DMS79 (cell line): ENCODE results near the gene COLEC11.
"Not testable (repeated sequence)": the region's sequence is repeated elsewhere in the genome, so short reads cannot be mapped to it uniquely, and the experiment has no call there.

Experiments
- DNase-seq: peaks from one replicate; lab custom pipeline; 2025; lab: John Stamatoyannopoulos, UW

The COLEC11 gene

GRCh38 chr2:3606028-3606369 lies 11.1 kb downstream of the COLEC11 start:
- no peak for DNase-seq

DNA sequence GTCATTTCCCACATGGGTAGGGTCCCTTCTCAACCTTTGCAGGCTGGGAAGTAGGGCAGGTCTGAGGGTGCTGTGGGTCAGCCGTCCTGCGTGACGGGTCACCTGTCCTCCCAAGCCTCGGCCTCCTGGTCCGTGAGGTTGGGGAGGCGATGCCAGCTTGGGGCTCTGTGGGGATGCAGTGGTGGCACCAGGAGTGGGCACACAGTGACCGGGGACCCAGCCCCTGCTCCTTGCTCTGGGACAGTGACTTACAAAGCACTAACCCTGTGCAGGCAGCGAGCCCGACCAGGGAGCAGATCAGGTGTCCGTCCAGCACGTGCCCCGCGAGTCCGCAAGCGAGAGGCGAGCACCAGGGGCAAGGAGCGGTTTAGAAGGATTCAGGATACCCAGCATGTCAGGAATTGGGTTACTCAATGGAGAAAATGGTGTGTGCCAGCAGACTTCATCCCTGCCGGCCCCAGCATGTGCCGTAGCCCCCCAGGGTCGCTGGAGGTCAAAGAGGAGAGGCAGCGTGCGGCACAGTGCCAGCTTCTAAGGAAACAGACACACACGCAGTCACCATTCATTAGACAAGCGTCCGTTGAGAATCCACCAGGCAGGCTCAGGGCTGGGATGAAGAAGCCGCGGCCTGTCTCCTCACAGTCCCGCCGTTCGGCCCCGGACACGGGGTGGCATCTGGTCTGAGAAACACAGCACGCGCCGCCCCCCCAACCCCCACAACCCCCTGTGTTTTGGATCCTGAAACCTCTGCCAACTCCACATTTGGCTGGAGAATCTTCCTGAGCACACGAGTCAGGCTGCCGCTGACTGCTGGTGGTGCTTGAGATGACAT lies 11.7 kb downstream of the COLEC11 start:
- no peak for DNase-seq

GRCh38 chr2:3608373-3609278 lies 13.7 kb downstream of the COLEC11 start:
- DNase-seq: no peak

DNA sequence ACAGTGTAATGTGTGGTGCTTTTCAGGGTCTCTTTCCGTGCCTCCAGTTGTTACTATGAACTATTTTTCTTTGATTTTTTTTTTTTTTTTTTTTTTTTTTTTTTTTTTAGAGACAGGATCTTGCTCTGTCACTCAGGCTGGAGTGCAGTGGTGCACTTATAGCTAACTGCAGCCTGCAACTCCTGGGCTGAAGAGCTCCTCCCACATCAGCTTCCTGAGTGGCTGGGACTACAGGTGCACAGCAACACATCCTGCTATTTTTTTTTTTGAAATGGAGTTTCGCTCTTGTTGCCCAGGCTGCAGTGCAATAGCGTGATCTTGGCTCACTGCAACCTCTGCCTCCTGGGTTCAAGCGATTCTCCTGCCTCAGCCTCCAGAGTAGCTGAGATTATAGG lies 14.4 kb downstream of the COLEC11 start:
- DNase-seq: peak; percentile 21

DNA sequence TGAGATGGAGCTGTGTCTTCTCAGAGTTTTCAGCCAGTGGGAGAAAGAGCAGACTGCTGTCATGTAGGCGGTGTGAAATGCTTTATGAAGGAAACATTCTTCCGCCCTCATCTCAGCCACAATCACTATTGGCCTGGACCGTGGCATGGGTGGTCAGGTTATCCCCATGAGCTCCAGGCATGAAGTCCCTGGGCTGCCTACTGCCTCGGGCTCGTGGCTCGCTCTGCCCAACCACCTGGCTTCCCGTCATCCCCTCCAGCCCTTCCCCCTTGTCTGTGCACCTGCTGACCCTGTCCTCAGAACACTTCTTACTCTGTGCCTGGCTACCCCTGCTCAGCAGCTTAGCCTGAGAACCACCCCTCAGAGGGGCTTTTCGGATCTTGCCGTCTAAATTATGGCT lies 15.5 kb downstream of the COLEC11 start:
- no peak for DNase-seq

GRCh38 chr2:3610881-3611505 lies 16.1 kb downstream of the COLEC11 start:
- no peak for DNase-seq

GRCh38 chr2:3611589-3611988 lies 16.7 kb downstream of the COLEC11 start:
- no peak for DNase-seq

DNA sequence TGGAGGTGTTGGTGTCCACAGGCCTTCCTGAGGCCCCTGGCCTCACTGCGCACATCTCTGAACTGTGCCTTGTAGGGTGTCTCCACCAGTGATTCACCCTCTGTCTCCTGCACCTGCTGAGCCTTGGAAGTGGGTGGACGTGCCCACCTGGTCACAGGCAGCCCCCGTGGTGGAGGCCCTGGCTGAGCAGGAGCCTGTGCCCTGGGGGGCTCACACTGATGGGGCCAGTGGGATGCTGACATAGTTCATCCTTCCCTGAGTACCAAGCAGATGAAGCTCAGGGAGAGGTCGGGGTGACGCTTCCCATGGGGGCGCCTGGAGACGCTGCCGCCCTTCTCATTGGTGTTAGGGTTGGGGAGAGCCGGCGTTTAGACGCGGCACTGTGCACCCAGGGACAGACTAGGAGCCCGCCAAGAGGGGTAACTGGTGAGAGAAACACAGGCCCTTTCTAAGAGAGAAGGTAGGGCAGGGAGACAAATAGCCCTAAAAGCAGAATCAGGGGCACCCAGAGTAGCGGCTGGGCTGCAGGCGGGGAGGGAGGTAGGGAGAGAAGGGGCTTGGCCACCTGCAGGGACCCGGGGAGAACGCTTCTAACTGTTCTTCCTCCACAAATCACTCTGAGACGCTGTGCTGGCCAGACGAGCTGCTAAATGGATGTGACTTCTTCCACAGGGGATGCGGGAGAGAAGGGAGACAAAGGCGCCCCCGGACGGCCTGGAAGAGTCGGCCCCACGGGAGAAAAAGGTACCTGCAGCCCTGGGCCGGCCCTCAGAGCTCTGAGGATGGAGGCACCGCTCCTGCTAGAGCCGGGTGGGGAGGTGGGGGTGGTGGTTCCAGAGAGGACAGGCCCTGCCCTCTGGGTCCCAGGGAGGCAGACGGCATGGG lies 18.0 kb downstream of the COLEC11 start:
- DNase-seq: no peak

DNA sequence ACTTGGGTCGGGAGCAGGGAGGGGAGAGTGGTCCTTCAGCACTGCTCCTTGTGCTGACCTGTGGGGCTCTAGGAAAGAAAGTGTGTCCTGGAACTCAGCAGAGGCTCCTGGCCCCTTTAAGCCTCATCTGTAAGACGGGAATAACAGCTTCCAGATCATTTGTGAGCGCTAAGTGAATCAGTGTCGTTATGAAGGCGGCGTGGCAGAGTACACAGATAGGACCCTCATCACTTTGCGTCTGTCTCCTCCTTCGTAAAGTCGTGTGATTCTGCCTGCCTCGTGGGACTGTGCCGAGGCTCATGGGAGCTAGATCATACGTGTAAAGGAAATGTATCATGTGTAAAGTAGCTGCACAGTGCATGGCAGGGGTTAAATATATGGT lies 18.6 kb downstream of the COLEC11 start:
- DNase-seq: no peak

GRCh38 chr2:3614743-3615142 lies 19.8 kb downstream of the COLEC11 start:
- not testable (repeated sequence) for DNase-seq

DNA sequence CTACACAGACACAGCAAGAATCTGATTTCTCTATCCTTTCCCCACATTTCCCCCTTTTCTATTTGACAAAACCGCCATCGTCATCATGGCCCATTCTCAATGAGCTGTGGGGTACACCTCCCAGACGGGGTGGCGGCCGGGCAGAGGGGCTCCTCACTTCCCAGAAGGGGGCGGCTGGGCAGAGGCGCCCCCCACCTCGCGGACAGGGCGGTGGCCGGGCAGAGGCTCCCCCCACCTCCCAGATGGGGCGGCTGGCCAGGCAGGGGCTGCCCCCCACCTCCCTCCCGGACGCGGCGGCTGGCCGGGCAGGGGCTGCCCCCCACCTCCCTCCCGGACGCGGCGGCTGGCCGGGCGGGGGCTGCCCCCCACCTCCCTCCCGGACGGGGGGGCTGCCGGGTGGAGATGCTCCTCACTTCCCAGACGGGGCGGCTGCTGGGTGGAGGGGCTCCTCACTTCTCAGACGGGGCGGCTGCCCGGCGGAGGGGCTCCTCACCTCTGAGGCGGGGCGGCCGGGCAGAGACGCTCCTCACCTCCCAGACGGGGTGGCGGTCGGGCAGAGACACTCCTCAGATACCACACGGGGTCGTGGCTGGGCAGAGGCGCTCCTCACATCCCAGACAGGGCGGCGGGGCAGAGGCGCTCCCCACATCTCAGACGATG lies 20.8 kb downstream of the COLEC11 start:
- not testable (repeated sequence) for DNase-seq

DNA sequence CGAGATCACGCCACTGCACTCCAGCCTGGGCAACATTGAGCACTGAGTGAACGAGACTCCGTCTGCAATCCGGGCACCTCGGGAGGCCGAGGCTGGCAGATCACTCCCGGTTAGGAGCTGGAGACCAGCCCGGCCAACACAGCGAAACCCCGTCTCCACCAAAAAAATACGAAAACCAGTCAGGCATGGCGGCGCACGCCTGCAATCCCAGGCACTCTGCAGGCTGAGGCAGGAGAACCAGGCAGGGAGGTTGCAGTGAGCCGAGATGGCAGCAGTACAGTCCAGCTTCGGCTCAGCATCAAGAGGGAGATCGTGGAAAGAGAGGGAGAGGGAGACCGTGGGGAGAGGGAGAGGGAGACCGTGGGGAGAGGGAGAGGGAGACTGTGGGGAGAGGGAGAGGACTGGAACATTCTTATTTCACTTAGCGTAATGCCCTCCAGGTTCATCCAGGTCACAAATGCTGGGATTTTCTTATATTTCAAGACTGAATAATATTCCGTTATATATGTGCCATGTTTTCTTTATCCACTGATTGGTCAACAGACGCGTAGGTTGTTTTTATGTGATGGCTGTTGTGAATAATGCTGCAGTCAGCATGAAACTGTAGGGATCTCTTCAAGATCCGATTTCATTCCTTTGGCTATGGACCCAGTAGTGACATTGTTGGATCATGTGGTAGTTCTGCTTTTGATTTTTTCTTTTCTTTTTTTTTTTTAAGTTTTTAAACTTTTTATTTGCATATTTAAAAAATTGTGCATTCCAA lies 21.7 kb downstream of the COLEC11 start:
- DNase-seq: not testable (repeated sequence)

GRCh38 chr2:3617198-3617890 lies 22.4 kb downstream of the COLEC11 start:
- no peak for DNase-seq

DNA sequence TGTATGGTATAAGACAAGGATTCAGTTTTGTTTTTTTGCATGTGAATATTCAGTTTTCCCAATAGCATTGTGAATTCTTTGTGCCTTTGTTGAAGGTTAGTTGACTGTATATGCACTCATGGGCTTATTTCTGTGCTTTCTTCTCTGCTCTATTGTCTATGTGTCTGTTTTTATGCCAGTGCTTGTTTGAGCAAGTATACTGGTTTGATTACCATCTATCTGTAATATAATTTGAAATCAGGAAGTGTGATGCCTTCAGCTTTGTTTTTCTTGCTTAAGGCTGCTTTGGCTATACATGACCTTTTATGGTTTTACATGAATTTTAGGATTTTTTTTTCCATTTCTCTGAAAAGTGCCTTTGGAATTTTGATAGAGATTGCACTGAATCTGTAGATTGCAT lies 23.5 kb downstream of the COLEC11 start:
- DNase-seq: no peak

DNA sequence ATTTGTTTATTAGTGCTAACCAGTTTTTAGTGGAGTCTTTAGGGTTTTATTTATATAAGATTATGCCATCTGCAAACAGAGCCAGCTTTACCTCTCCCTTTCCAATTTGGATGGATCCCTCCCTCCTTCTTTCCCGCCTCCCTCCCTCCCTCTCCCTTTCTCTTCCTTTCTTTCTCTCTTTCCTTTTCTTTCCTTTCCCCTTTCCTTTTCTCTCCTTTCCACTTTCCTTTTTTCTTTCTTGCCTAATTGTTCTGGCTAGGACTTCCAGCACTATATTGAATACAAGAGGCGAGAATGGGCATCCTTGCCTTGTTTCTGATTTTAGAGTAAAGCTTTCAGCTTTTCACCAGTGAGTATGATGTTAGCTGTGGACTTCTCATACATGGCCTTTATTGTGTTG lies 24.1 kb downstream of the COLEC11 start:
- DNase-seq: no peak

DNA sequence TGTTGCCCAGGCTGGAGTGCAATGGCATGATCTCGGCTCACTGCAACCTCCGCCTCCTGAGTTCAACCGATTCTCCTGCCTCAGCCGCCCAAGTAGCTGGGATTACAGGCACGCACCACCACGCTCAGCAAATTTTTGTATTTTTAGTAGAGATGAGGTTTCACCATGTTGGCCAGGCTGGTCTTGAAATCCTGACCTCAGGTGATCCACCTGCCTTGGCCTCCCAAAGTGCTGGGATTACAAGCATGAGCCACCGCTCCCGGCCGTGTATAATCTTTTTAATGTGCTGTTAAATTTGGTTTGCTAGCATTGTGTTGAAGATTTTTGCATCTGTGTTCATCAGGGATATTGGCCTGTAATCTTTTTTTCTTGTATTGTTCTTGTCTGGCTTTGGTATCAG lies 24.7 kb downstream of the COLEC11 start:
- DNase-seq: not testable (repeated sequence)

DNA sequence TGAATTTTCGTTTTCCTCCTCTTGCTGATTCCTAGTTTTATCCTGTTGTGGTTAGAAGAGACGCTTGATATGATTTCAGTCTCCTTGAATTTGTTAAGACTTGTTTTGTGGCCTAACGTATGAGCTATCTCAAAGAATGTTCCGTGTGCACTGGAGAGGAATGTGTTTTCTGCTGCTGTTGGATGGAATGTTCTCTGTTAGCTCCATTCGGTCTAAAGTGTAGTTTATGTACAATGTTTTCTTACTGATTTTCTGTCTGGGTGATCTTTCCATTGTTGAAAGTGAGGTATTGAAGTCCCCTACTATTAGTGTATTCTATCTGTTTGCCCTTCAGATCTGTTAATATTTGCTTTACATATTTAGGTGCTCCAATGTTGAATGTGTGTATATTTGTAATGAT lies 25.9 kb downstream of the COLEC11 start:
- DNase-seq: no peak

GRCh38 chr2:3622967-3623366 lies 28.1 kb downstream of the COLEC11 start:
- DNase-seq: no peak

DNA sequence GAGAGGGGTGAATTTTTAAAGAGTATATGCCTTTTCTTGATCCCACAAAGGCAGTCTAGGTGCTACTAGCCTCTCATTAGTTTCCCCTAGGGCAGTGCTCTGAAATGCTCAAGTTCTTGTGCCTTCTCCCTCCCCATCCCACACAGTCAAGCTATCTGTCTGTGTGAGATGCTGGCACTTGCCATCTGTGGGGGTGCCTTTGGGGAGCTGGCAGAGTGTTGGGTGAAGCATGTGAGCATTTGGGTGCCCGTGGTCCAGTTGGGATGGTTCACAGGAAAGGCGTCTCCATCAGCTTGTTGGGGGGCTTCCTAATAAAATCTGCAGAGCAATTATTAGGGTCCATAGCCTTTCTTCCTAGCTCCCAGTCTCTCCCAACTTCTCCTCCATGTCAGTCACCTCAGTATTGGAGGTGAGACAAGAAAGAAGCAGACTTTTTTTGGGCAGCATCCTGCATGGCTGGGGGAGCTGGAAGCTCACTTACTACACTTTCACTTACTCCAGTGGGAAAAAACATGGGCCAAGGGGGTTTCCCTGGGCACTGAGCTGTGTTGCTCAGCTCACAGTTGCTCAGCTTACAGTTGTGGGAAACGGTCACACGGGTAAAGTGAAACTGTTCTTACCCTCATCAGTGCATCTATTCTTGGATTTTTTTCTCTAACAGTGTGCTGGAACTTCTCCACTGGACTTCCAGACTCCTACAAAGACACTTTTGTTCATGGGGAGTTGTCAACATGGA lies 29.3 kb downstream of the COLEC11 start:
- no peak for DNase-seq
